Ishikawa (cell line): ENCODE data around the gene SSTR5.

Experiments used
- CEBPB ChIP-seq: IDR thresholded peaks from 2 replicates; pipeline ENCODE4 v1.6.1; 2012
- CREB1 ChIP-seq: IDR thresholded peaks from 2 replicates; pipeline ENCODE4 v1.6.1; 2012; ENCODE audit warnings: low read depth
- EGR1 ChIP-seq: IDR thresholded peaks from 2 replicates; pipeline ENCODE4 v1.6.1; 2012
- EP300 ChIP-seq: IDR thresholded peaks from 2 replicates; pipeline ENCODE4 v1.6.1; 2012; ENCODE audit warnings: borderline replicate concordance
- FOXM1 ChIP-seq: IDR thresholded peaks from 2 replicates; pipeline ENCODE4 v1.6.1; 2012; ENCODE audit warnings: low read depth, borderline replicate concordance
- MAX ChIP-seq: IDR thresholded peaks from 2 replicates; pipeline ENCODE4 v1.6.1; 2012
- NFIC ChIP-seq: IDR thresholded peaks from 2 replicates; pipeline ENCODE4 v1.6.1; 2012
- RAD21 ChIP-seq: IDR thresholded peaks from 2 replicates; pipeline ENCODE4 v1.6.1; 2012; ENCODE audit warnings: low read depth
- REST ChIP-seq: IDR thresholded peaks from 2 replicates; pipeline ENCODE4 v1.6.1; 2012; ENCODE audit warnings: low read depth, mild to moderate bottlenecking
- TAF1 ChIP-seq: IDR thresholded peaks from 2 replicates; pipeline ENCODE4 v1.6.1; 2012; ENCODE audit warnings: low read depth, mild to moderate bottlenecking
- TCF12 ChIP-seq: IDR thresholded peaks from 2 replicates; pipeline ENCODE4 v1.6.1; 2012; ENCODE audit warnings: low read depth
- TEAD4 ChIP-seq: IDR thresholded peaks from 2 replicates; pipeline ENCODE4 v1.6.1; 2012
- USF1 ChIP-seq: IDR thresholded peaks from 2 replicates; pipeline ENCODE4 v1.6.1; 2012
- YY1 ChIP-seq: IDR thresholded peaks from 2 replicates; pipeline ENCODE4 v1.6.1; 2012; ENCODE audit warnings: low read depth
- ZBTB7A ChIP-seq: IDR thresholded peaks from 2 replicates; pipeline ENCODE4 v1.6.1; 2012; ENCODE audit warnings: low read depth

SSTR5 gene

GRCh38 chr16:1057252-1057932 is 15.2 kb upstream of the SSTR5 start:
- peak; percentile 69 for TF ChIP-seq RAD21
- no peak for TF ChIP-seq FOXM1
- no peak for TF ChIP-seq NFIC
- no peak for TF ChIP-seq YY1
- no peak for TF ChIP-seq EP300
- no peak for TF ChIP-seq CREB1
- no peak for TF ChIP-seq CEBPB
- TF ChIP-seq REST = no peak

DNA sequence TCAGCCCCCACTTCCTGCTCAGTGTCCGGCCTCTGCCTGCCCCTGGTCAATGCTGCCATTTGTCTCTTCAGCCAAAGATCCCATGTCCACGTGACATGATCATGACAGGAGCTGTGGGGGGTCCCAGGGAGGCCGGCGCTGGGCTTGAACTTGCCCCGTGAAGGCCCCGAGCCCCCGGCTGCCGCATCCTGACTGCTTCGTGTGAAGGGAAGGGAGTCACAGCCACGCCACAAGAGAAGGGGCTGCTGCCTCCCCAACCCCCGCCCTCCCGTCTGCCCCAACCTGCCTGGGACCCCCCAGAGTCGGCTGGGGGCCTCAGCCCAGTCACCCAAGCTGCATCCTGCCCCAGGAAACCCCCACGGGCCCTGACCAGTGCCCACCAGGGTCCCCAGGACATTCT is 14.3 kb upstream of the SSTR5 start:
- no peak for TF ChIP-seq TEAD4
- TF ChIP-seq TAF1 = no peak
- TF ChIP-seq TCF12 = no peak
- no peak for TF ChIP-seq CREB1
- no peak for TF ChIP-seq FOXM1
- no peak for TF ChIP-seq EGR1
- no peak for TF ChIP-seq ZBTB7A
- TF ChIP-seq USF1 = no peak
- no peak for TF ChIP-seq RAD21
- TF ChIP-seq CEBPB = no peak
- TF ChIP-seq MAX = no peak
- no peak for TF ChIP-seq EP300
- TF ChIP-seq REST = no peak
- no peak for TF ChIP-seq NFIC
- no peak for TF ChIP-seq YY1

- no peak for TF ChIP-seq NFIC
- TF ChIP-seq RAD21 = no peak
- TF ChIP-seq USF1 = no peak
- TF ChIP-seq TEAD4 = no peak
- no peak for TF ChIP-seq TAF1
- TF ChIP-seq TCF12 = no peak
Observed at GRCh38 chr16:1059310-1059709, 13.2 kb upstream of the SSTR5 start.

DNA sequence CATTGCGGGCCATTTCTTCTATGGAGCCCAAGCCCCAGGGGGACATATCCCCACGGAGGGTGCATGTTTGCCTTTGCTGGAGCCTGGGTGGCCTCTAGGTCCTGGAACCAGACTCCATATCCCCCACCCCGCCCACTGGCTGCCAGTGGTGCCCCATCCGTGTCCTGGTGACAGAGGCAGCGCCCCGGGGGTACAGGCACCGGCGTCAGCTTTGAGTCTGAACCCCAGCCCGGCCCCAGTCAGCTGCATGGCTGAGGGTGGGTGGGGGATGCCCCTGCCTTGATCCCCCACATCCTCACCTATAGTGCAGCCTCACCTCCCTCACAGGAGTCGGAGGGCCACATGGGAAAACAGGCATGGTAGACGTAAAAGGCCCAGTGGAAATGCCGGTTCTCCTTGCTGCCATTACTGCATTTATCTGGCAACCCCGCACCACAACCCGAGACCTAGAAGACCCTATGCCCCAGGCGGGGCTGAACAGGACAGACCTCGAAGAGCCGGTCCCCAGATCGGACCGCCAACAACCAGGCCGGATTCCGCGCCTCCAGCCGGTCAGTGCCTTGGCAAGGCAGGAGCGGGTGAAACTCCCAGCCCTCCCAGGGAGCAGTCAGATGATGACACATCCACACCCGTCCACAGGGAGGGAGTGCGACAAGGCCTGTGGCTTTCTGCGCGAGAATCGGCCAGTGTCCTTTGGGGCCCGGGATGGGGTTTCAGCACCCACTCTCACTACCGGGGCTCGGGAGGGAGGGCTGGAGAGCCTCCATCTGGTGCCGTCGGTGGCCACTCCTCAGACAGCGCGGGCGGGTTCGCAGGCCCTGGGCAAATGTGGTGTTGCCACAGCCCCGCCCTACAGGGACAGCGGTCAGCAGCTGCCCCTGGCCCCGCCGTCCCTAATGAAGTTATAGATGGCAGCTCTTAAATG is 11.9 kb upstream of the SSTR5 start:
- TF ChIP-seq TCF12 (no peak), YY1 (no peak), REST (no peak), EGR1 (no peak), USF1 (no peak), CEBPB (no peak), FOXM1 (no peak), MAX (no peak), ZBTB7A (no peak), TEAD4 (no peak), NFIC (no peak)
